Measurements from ENCODE around the gene ZNF862.

Gene ZNF862

GRCh38 chr7:149821191-149822148 lies 16.7 kb upstream of the ZNF862 start:
- Histone ChIP-seq H2AFZ (ENCODE audit: low read depth, low read length) (no peak overlapping the region), H3K4me1 (ENCODE audit: insufficient read depth, low read length) (no peaks in the 10 kb centered on the region), H3K36me3 (ENCODE audit: insufficient read depth, low read length) (no peaks in the 10 kb centered on the region), H3K27me3 (ENCODE audit: insufficient read depth, low read length, poor library complexity) (no peaks in the 10 kb centered on the region), H3K27ac (ENCODE audit: low read length) (no peak overlapping the region), H4K20me1 (ENCODE audit: insufficient read depth, low read length) (peaks cover 4% of the 10 kb centered on the region; the same call in 1 of the 2 replicates), H3K4me2 (ENCODE audit: insufficient read depth, low read length) (no peak overlapping the region), H3K79me2 (ENCODE audit: insufficient read depth, low read length) (no peaks in the 10 kb centered on the region), H3K9me3 (ENCODE audit: insufficient read depth, low read length, severe bottlenecking) (no peaks in the 10 kb centered on the region), H3K9ac (ENCODE audit: low read depth, low read length) (no peak overlapping the region), H3K4me3 (ENCODE audit: low read depth in 1 of 2, low read length in 2 of 2) (no peak overlapping the region)
- TF ChIP-seq CTCF (IDR thresholded peaks at IDR 0.05; ENCODE audit: borderline replicate concordance, extremely low read depth, low read length, poor library complexity, severe bottlenecking) = no peak
- no peak for TF ChIP-seq EZH2 (IDR thresholded peaks at IDR 0.05; ENCODE audit: borderline replicate concordance, low read depth, low read length, severe bottlenecking)
- DNase-seq (no peak), ATAC-seq (ENCODE audit: insufficient read depth, low read depth) (no peak)

GRCh38 chr7:149822353-149822943 lies 15.7 kb upstream of the ZNF862 start:
- Histone ChIP-seq H3K4me3 (ENCODE audit: low read depth in 1 of 2, low read length in 2 of 2) (no peak overlapping the region), H3K4me1 (ENCODE audit: insufficient read depth, low read length) (no peaks in the 10 kb centered on the region), H3K36me3 (ENCODE audit: insufficient read depth, low read length) (no peaks in the 10 kb centered on the region), H4K20me1 (ENCODE audit: insufficient read depth, low read length) (peaks cover 4% of the 10 kb centered on the region; the same call in 1 of the 2 replicates), H3K9ac (ENCODE audit: low read depth, low read length) (no peak overlapping the region), H3K27me3 (ENCODE audit: insufficient read depth, low read length, poor library complexity) (no peaks in the 10 kb centered on the region), H3K79me2 (ENCODE audit: insufficient read depth, low read length) (no peaks in the 10 kb centered on the region), H3K27ac (ENCODE audit: low read length) (no peak overlapping the region), H2AFZ (ENCODE audit: low read depth, low read length) (no peak overlapping the region), H3K4me2 (ENCODE audit: insufficient read depth, low read length) (no peak overlapping the region), H3K9me3 (ENCODE audit: insufficient read depth, low read length, severe bottlenecking) (no peaks in the 10 kb centered on the region)
- DNase-seq (no peak), ATAC-seq (ENCODE audit: insufficient read depth, low read depth) (no peak)
- no peak for TF ChIP-seq CTCF (IDR thresholded peaks at IDR 0.05; ENCODE audit: borderline replicate concordance, extremely low read depth, low read length, poor library complexity, severe bottlenecking)
- no peak for TF ChIP-seq EZH2 (IDR thresholded peaks at IDR 0.05; ENCODE audit: borderline replicate concordance, low read depth, low read length, severe bottlenecking)

DNA sequence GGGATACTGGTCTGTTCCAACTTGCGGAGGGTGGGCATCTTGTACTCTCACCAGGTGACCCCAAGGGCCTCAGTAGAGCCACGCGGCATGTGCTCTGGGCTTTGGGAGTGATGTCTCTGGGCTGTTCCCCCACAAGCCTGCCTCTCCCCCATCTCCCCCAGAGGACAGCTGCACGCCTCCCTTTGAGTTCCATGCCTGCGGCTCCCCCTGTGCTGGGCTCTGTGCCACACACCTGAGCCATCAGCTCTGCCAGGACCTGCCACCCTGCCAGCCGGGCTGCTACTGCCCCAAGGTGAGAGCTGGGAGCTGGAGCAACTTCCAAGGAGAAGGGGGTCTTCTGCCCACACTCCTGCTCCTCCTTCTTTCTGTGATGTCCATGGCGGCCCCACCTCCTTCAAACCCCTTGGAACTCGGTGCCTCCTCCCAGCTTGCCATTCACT lies 15.0 kb upstream of the ZNF862 start:
- Histone ChIP-seq H3K4me2 (ENCODE audit: insufficient read depth, low read length) (no peak overlapping the region), H3K79me2 (ENCODE audit: insufficient read depth, low read length) (no peaks in the 10 kb centered on the region), H4K20me1 (ENCODE audit: insufficient read depth, low read length) (peaks cover 4% of the 10 kb centered on the region; the same call in 1 of the 2 replicates), H3K4me1 (ENCODE audit: insufficient read depth, low read length) (no peaks in the 10 kb centered on the region), H3K4me3 (ENCODE audit: low read depth in 1 of 2, low read length in 2 of 2) (no peak overlapping the region), H2AFZ (ENCODE audit: low read depth, low read length) (no peak overlapping the region), H3K36me3 (ENCODE audit: insufficient read depth, low read length) (no peaks in the 10 kb centered on the region), H3K27me3 (ENCODE audit: insufficient read depth, low read length, poor library complexity) (no peaks in the 10 kb centered on the region), H3K9me3 (ENCODE audit: insufficient read depth, low read length, severe bottlenecking) (no peaks in the 10 kb centered on the region), H3K27ac (ENCODE audit: low read length) (no peak overlapping the region), H3K9ac (ENCODE audit: low read depth, low read length) (no peak overlapping the region)
- TF ChIP-seq EZH2 (IDR thresholded peaks at IDR 0.05; ENCODE audit: borderline replicate concordance, low read depth, low read length, severe bottlenecking) (no peak), CTCF (IDR thresholded peaks at IDR 0.05; ENCODE audit: borderline replicate concordance, extremely low read depth, low read length, poor library complexity, severe bottlenecking) (no peak)
- DNase-seq = no peak
- no peak for ATAC-seq (ENCODE audit: insufficient read depth, low read depth)
